GM21717 (cell line): Measurements from ENCODE around the gene GRAMD1A.
"Not testable (repeated sequence)": the region's sequence is repeated elsewhere in the genome, so short reads cannot be mapped to it uniquely, and the experiment has no call there.

Experiments
- ATAC-seq: cut with Tn5 transposase; IDR thresholded peaks from one replicate; pipeline ENCODE4 v1.9.1; 2021; ENCODE audit warnings: mild to moderate bottlenecking, moderate library complexity; ENCODE audit not compliant: unreplicated experiment

Gene GRAMD1A

GRCh38 chr19:35051268-35051667 is 51.1 kb downstream of the GRAMD1A start:
- not testable (repeated sequence) for ATAC-seq

GRCh38 chr19:35051796-35052195 is 51.7 kb downstream of the GRAMD1A start:
- no peak for ATAC-seq

GRCh38 chr19:35052599-35053190 is 52.6 kb downstream of the GRAMD1A start:
- ATAC-seq = no peak

GRCh38 chr19:35053667-35054293 is 53.7 kb downstream of the GRAMD1A start:
- ATAC-seq = no peak

- ATAC-seq = no peak
Measured at GRCh38 chr19:35054626-35055025, 54.5 kb downstream of the GRAMD1A start.

- no peak for ATAC-seq
Measured at GRCh38 chr19:35055715-35056179, 55.6 kb downstream of the GRAMD1A start.

GRCh38 chr19:35056513-35057063 is 56.5 kb downstream of the GRAMD1A start:
- no peak for ATAC-seq

- ATAC-seq = no peak
Measured at GRCh38 chr19:35058370-35058769, 58.2 kb downstream of the GRAMD1A start.

- ATAC-seq = no peak
Measured at GRCh38 chr19:35059006-35059798, 59.1 kb downstream of the GRAMD1A start.

GRCh38 chr19:35059799-35060091 is 59.6 kb downstream of the GRAMD1A start:
- no peak for ATAC-seq

- ATAC-seq = no peak
Measured at GRCh38 chr19:35060160-35060855, 60.2 kb downstream of the GRAMD1A start.

- no peak for ATAC-seq
Measured at GRCh38 chr19:35061583-35062373, 61.7 kb downstream of the GRAMD1A start.

- no peak for ATAC-seq
Measured at GRCh38 chr19:35062942-35063341, 62.8 kb downstream of the GRAMD1A start.

GRCh38 chr19:35063940-35064818 is 64.1 kb downstream of the GRAMD1A start:
- no peak for ATAC-seq

GRCh38 chr19:35065574-35065973 is 65.5 kb downstream of the GRAMD1A start:
- ATAC-seq = no peak

GRCh38 chr19:35066121-35066520 is 66.0 kb downstream of the GRAMD1A start:
- no peak for ATAC-seq

- ATAC-seq = no peak
Measured at GRCh38 chr19:35066691-35067563, 66.8 kb downstream of the GRAMD1A start.

GRCh38 chr19:35068941-35069634 is 69.0 kb downstream of the GRAMD1A start:
- no peak for ATAC-seq
